NCI-H82 treated with DMSO at 0.1 percent for 48 hours (cell line): ENCODE measurements around the gene TSPAN3.

Experiments
- DNase-seq: peaks from one replicate; lab custom pipeline; 2025; ENCODE audit not compliant: unreplicated experiment; lab: John Stamatoyannopoulos, UW

Gene TSPAN3

GRCh38 chr15:77057685-77058084 is 13.2 kb downstream of the TSPAN3 start:
- DNase-seq: no peak

- no peak for DNase-seq
Observed at GRCh38 chr15:77057072-77057471, 13.8 kb downstream of the TSPAN3 start.

GRCh38 chr15:77053709-77054108 is 17.2 kb downstream of the TSPAN3 start:
- DNase-seq: no peak

GRCh38 chr15:77052556-77052955 is 18.4 kb downstream of the TSPAN3 start:
- DNase-seq: no peak

GRCh38 chr15:77048135-77048876 is 22.6 kb downstream of the TSPAN3 start:
- DNase-seq: no peak

- no peak for DNase-seq
Observed at GRCh38 chr15:77046704-77047412, 24.1 kb downstream of the TSPAN3 start.

GRCh38 chr15:77045985-77046384 is 24.9 kb downstream of the TSPAN3 start:
- DNase-seq: no peak

GRCh38 chr15:77044228-77045042 is 26.5 kb downstream of the TSPAN3 start:
- DNase-seq: no peak

GRCh38 chr15:77042955-77043920 is 27.7 kb downstream of the TSPAN3 start:
- no peak for DNase-seq

GRCh38 chr15:77042245-77042919 is 28.5 kb downstream of the TSPAN3 start:
- DNase-seq: no peak

GRCh38 chr15:77040673-77041072 is 30.2 kb downstream of the TSPAN3 start:
- no peak for DNase-seq

GRCh38 chr15:77039848-77040247 is 31.1 kb downstream of the TSPAN3 start:
- no peak for DNase-seq

- DNase-seq: no peak
Observed at GRCh38 chr15:77039217-77039533, 31.7 kb downstream of the TSPAN3 start.

- DNase-seq: no peak
Observed at GRCh38 chr15:77038312-77039216, 32.3 kb downstream of the TSPAN3 start.

- no peak for DNase-seq
Observed at GRCh38 chr15:77037388-77038209, 33.3 kb downstream of the TSPAN3 start.

GRCh38 chr15:77036537-77037387 is 34.1 kb downstream of the TSPAN3 start:
- no peak for DNase-seq

GRCh38 chr15:77035999-77036471 is 34.9 kb downstream of the TSPAN3 start:
- DNase-seq: no peak
